PC-3 (cell line): ENCODE measurements around the gene KIF1C.

ENCODE experiments used
- EZH2 ChIP-seq: fragments of 300-600 bp; sonication (generic); IDR thresholded peaks from one replicate; pipeline ENCODE4 v1.6.1; 2017; ENCODE audit warnings: antibody characterized with exemption, mild to moderate bottlenecking, low read length; ENCODE audit not compliant: unreplicated experiment
- TF ChIP-seq, protein P1 (sequence below): fragments of 300-600 bp; sonication (generic); conservative IDR thresholded peaks from 2 replicates; pipeline ENCODE4 v1.5.1; 2017; ENCODE audit warnings: antibody characterized with exemption, low read depth, mild to moderate bottlenecking, low read length

GRCh38 chr17:5000237-5000639 is 2.5 kb downstream of the KIF1C start:
- TF ChIP-seq, protein P1, sequence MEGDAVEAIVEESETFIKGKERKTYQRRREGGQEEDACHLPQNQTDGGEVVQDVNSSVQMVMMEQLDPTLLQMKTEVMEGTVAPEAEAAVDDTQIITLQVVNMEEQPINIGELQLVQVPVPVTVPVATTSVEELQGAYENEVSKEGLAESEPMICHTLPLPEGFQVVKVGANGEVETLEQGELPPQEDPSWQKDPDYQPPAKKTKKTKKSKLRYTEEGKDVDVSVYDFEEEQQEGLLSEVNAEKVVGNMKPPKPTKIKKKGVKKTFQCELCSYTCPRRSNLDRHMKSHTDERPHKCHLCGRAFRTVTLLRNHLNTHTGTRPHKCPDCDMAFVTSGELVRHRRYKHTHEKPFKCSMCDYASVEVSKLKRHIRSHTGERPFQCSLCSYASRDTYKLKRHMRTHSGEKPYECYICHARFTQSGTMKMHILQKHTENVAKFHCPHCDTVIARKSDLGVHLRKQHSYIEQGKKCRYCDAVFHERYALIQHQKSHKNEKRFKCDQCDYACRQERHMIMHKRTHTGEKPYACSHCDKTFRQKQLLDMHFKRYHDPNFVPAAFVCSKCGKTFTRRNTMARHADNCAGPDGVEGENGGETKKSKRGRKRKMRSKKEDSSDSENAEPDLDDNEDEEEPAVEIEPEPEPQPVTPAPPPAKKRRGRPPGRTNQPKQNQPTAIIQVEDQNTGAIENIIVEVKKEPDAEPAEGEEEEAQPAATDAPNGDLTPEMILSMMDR, result no peak
- TF ChIP-seq EZH2, result no peak
